ENCODE results near the gene SEC16A. TPM values are rescaled to one million over a fixed set of nuclear protein-coding genes. Genes with fewer than 3 reads are reported as not detected.

Gene SEC16A
- total and polyA plus RNA-seq, 2 donors from 2014 or later: 37.0 to 67.1 TPM

- intact Hi-C loops (cut with DNase I): loop anchor here (5.0 kb wide), 1 partner anchor 141 kb away; no protein-coding TSS in a partner anchor
- H3K27me3 ChIP-seq (ENCODE audit: control insufficient read depth, insufficient read depth, low read length): no peaks in the 10 kb centered on the region
- H3K4me3 ChIP-seq (ENCODE audit: low read length in 3 of 3): no peak overlapping the region
- H3K36me3 ChIP-seq (ENCODE audit: control insufficient read depth in 2 of 3, insufficient read depth in 3 of 3, low read length in 3 of 3): no peaks in the 10 kb centered on the region
- DNase-seq: no peak
- H3K9me3 ChIP-seq (ENCODE audit: control insufficient read depth in 2 of 3, insufficient read depth in 1 of 3, low read length in 3 of 3): no peaks in the 10 kb centered on the region
- H3K9ac ChIP-seq (ENCODE audit: low read length in 3 of 3): no peak overlapping the region
- no peak for FAIRE-seq
- no peak overlapping the region for H3K27ac ChIP-seq (ENCODE audit: low read depth in 2 of 2, low read length in 2 of 2)
- no peak for TF ChIP-seq CTCF (IDR thresholded peaks at IDR 0.05; ENCODE audit: borderline replicate concordance, extremely low read depth, insufficient read depth)
- peaks cover 0 to 28% (median 17%) of the 10 kb centered on the region in 3 donors for H3K4me1 ChIP-seq (ENCODE audit: control insufficient read depth in 2 of 3, insufficient read depth in 2 of 3, low read depth in 1 of 3, low read length in 3 of 3)
Observed at GRCh38 chr9:136486131-136486530, 3.3 kb upstream of the SEC16A start.

DNA sequence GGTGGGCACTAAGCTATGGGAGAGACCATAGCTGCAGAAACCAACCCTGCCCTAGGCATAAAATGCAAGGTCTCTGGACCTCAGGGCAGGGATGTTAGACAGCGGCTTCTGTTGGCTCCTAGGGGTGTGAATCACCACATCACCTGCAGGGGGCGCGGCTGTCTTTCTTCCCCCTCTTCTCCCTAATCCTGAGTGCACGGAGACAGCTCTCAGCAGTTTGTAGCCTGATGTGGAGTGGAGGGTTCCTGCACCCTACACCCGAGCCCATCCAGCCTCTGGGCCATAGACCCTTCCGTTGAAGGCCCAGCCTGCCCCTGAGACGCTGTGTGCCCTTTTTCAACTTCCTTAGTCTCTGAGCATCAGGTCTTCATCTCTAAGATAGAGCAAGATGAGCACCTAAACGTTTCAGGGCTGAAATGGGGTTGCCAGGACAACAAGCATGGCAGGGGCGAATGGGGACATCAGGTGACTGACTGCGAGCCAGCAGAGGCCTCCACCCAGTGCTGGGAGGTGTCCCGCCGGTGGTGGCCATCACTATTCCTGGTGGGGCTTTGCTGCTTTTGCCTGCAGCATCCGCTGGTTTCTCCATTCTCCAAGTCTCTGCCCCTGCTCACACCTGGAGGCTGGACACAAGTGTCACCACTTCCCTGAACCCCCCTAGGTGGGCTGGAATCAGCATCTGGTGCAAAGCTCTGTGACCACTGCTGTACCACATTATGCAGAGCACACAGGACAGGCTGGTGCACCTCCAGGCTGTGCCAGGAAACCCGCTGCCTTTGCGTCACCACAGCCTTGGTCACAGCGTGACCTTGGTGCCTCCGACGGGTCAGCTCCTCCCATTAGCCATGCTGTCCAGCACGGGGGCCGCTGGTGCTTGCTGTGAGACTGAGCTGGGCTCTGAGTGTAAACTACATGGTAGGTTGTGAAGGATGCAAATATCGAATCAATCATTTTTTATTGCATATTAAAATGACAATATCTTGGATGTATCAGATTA is 2.5 kb upstream of the SEC16A start:
- peaks cover 0 to 28% (median 17%) of the 10 kb centered on the region in 3 donors for H3K4me1 ChIP-seq (ENCODE audit: control insufficient read depth in 2 of 3, insufficient read depth in 2 of 3, low read depth in 1 of 3, low read length in 3 of 3)
- H3K9ac ChIP-seq (ENCODE audit: low read length in 3 of 3): no peak overlapping the region
- no peaks in the 10 kb centered on the region for H3K36me3 ChIP-seq (ENCODE audit: control insufficient read depth in 2 of 3, insufficient read depth in 3 of 3, low read length in 3 of 3)
- H3K4me3 ChIP-seq (ENCODE audit: low read length in 3 of 3): no peak overlapping the region
- H3K9me3 ChIP-seq (ENCODE audit: control insufficient read depth in 2 of 3, insufficient read depth in 1 of 3, low read length in 3 of 3): no peaks in the 10 kb centered on the region
- H3K27me3 ChIP-seq (ENCODE audit: control insufficient read depth, insufficient read depth, low read length): no peaks in the 10 kb centered on the region
- intact Hi-C loops (cut with DNase I): loop anchor here (5.0 kb wide), 1 partner anchor 142 kb away; no protein-coding TSS in a partner anchor
- FAIRE-seq (no peak), DNase-seq (peak in 4 of 5 donors; percentile 85 to 91 (median 88))
- peak overlapping the region in 1 of 2 donors; percentile 100 for H3K27ac ChIP-seq (ENCODE audit: low read depth in 2 of 2, low read length in 2 of 2)
- peak; percentile 95 for TF ChIP-seq CTCF (IDR thresholded peaks at IDR 0.05; ENCODE audit: borderline replicate concordance, extremely low read depth, insufficient read depth)

- FAIRE-seq (no peak), DNase-seq (peak in 3 of 5 donors; percentile 39 to 90 (median 84))
- no peaks in the 10 kb centered on the region for H3K27me3 ChIP-seq (ENCODE audit: control insufficient read depth, insufficient read depth, low read length)
- H3K4me3 ChIP-seq (ENCODE audit: low read length in 3 of 3): peak overlapping the region in 1 of 3 donors; percentile 76
- H3K9ac ChIP-seq (ENCODE audit: low read length in 3 of 3): peak overlapping the region in 1 of 3 donors; percentile 67
- peaks cover 0 to 28% (median 17%) of the 10 kb centered on the region in 3 donors for H3K4me1 ChIP-seq (ENCODE audit: control insufficient read depth in 2 of 3, insufficient read depth in 2 of 3, low read depth in 1 of 3, low read length in 3 of 3)
- intact Hi-C loops (cut with DNase I): loop anchor here (5.0 kb wide), 1 partner anchor 143 kb away; no protein-coding TSS in a partner anchor
- H3K9me3 ChIP-seq (ENCODE audit: control insufficient read depth in 2 of 3, insufficient read depth in 1 of 3, low read length in 3 of 3): no peaks in the 10 kb centered on the region
- no peak for TF ChIP-seq CTCF (IDR thresholded peaks at IDR 0.05; ENCODE audit: borderline replicate concordance, extremely low read depth, insufficient read depth)
- H3K36me3 ChIP-seq (ENCODE audit: control insufficient read depth in 2 of 3, insufficient read depth in 3 of 3, low read length in 3 of 3): no peaks in the 10 kb centered on the region
- H3K27ac ChIP-seq (ENCODE audit: low read depth in 2 of 2, low read length in 2 of 2): peak overlapping the region; percentile 100
Observed at GRCh38 chr9:136484153-136485048, 1.6 kb upstream of the SEC16A start.
